NCI-H524 (cell line): Measurements from ENCODE around the gene TNFRSF14.
A peak's percentile ranks its signal among the peaks of the same experiment; 100 is the strongest.

Experiments used
- DNase-seq, 2 experiments: peaks; one replicate each; lab custom pipeline; 2025; lab: John Stamatoyannopoulos, UW

Gene TNFRSF14

GRCh38 chr1:2588661-2589430 lies 32.7 kb downstream of the TNFRSF14 start:
- DNase-seq = no peak

DNA sequence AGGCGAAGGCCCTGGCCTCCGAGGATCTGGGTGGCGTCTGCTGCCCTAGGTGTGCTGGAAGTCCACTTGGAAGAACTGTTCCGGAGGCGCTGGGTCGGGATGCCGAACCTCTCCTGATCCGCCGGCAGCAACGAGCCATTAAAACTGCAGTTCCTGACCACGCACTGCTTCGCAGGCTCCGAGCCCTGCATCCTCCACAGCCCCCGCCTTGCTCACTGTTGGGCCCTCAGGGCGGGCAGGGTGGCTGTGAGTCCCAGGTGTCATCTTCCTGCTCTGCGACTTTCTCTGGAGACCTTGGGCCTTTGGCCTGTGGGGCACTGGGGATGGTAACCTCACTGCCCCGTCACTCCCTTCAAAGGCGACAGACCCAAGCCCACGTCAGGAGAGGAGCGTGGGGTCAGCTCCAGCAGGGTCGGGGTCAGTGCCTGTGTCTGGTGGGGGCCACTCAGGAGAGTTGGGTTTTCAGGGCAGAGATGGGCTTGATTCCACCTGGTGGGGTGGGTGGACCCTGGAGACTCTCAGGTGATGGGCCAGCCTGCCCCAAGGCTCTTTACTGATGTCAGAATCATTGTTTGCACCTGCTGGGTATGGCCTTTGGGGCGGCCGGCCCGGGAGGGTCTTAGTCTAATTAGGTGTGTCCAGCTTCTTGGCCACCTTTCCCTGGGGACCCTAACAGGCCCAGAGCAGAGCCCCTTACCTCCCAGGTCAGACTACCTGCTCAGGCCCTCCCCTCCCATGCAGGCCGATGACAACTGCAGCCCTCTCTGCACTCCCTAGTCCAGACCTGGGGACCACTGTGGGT lies 33.5 kb downstream of the TNFRSF14 start:
- DNase-seq = no peak

GRCh38 chr1:2590233-2591141 lies 34.3 kb downstream of the TNFRSF14 start:
- DNase-seq = no peak

DNA sequence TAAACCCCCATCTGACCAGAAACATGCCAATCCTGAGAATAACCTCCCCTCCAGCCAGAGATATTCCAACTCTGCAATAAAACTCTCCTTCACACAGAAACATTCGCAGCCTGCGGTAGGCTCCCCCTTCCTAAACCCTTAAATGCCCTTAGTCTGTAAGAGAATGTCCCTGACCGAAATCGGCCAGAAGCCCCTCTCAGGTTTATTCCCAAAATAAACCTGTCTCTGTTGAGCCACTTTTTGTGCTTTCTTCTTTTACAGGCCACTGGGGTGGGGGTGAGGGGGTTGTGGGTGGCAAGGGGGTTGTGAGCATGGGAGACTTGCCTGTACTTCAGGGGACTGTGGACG lies 35.0 kb downstream of the TNFRSF14 start:
- no peak for DNase-seq

DNA sequence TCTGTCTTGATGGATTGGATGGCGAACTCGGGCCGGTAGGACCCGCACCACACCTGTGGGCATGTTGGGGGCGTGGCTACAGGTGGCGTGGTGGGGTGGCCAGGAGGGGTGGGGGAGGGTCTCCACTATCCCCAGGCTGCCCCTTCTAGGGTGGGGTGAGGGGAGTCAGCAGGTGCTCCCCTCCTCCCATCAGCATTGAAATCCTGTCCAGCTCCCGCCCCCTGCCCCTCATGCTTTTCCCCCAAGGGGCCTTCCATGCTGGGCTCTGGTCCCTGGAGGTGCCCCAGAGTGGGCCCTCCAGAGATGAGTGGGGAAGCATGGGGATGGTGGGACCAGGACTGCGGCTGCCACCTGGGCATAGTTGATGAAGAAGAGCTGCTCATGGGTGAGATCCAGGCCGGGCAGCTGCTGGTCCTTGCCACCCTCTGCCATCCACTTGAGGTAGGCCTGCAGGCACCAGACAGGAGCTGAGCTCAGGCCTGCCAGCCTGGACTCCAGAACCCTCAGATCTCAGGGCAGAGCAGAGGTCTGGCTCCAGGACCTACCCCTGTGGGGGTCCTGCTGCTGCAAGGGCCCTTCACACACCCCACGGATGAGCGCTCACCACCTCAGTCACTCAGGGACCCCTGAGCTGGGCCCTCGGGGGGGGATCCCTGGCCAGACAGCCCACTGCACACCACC lies 35.5 kb downstream of the TNFRSF14 start:
- no peak for DNase-seq

DNA sequence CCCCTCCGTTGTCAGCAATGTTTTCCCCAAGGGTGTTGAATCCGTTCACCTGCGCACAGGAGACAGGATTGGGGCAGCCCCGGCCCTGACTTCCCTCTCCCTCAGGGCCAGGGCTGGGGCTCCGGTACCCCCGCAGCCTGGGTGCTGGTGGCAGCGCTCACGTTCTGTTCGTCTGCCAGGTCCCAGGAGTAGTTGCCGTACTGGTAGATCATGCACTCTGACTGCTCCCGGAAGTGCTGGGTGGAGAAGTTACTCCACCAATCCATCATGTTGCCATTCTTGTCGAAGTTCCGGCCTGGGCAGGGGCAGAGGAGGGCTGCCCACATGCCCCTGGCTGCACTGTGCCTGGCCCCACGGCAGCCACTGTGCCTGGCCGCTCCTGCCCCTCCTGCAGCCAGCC lies 36.5 kb downstream of the TNFRSF14 start:
- DNase-seq = no peak

DNA sequence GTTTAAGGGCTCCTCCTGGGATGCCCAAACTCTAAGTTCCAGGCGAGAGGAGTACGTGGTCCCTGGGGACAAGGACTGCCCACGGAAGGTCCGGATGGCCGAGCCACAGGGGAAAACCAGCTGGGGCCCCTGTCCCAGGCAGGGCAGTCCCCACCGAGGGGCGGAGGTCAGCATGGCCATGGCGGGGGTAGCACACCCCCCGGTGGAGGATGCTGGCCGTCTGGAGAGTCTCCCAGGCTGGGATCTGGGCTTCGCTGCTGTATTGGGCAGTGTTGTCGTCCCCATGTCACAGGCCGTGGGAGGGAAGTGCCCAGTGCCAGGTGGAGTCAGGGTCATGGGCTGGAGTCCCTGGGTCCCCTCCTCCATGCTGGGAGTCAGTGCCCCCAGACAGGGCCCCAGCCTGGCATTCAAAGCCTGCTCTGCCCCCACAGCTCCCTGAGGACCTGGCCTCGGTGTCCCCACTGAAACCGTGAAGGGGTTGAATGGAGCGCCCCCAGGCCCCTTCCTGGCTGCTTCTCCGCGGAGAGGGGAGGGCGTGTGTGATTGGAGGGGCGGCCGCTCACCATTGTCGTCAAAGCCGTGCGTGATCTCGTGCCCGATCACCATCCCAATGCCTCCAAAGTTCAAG lies 37.2 kb downstream of the TNFRSF14 start:
- DNase-seq = no peak

GRCh38 chr1:2594001-2594640 lies 38.0 kb downstream of the TNFRSF14 start:
- no peak for DNase-seq

DNA sequence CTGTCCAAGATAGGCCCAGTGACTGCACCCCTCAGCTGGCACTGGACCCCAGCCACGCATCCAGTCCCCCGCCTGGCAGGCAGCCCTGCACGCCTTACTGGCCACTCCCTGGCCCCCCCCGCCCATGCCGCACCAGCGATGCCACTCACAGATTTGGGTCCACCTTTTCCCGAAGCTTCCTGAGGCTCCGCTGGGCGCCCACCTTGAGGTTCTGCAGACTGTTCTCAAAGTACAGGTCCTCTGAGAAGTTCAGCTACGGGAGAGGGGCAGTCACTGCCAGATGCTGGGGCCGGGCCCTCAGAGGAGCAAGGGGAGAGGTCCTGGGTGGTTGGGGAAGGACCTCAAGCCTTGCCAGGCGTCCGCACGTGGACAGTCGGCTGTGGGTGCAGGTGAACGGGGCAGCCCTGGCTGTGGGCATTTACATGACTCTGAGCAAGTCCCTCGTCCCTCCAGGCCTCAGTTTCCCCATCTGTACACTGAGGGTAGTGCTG lies 38.5 kb downstream of the TNFRSF14 start:
- no peak for DNase-seq

GRCh38 chr1:2595261-2595811 lies 39.2 kb downstream of the TNFRSF14 start:
- no peak for DNase-seq

DNA sequence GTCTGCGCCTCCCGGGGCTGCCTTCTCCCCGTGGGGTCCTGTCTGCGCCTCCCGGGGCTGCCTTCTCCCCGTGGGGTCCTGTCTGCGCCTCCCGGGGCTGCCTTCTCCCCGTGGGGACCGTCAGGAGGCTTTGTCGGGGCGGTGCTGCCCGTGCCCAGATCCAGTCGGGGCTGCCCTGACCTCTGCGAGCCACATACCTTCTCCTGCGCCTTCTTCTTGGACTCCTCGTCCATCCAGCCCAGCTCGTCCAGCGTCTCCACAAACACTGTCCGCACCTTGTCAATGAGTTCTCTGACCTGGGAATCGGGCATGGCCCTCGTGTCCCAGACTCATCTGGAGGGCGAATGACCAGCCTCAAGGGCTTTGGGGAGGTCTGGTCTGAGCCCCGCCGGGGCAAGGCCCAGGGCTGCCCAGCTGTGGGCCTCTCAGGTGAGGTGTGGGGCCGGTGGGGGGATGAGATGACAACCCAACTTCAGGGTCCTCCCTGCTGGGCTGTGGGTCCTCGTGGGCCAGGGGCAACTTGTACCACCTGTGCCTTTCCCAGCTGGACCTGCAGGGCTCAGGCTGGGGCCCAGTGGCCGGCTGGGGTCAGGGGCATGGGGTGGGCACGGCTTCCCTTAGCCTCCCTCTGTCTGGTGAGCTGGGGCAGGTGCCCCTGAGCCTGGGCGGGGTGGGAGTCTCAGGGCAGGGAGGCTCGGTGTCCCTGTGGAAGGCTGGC lies 39.8 kb downstream of the TNFRSF14 start:
- no peak for DNase-seq

- peak in 1 of 2 experiments; percentile 61 for DNase-seq
These were observed 40.6 kb downstream of the TNFRSF14 start for GRCh38 chr1:2596530-2597333.

DNA sequence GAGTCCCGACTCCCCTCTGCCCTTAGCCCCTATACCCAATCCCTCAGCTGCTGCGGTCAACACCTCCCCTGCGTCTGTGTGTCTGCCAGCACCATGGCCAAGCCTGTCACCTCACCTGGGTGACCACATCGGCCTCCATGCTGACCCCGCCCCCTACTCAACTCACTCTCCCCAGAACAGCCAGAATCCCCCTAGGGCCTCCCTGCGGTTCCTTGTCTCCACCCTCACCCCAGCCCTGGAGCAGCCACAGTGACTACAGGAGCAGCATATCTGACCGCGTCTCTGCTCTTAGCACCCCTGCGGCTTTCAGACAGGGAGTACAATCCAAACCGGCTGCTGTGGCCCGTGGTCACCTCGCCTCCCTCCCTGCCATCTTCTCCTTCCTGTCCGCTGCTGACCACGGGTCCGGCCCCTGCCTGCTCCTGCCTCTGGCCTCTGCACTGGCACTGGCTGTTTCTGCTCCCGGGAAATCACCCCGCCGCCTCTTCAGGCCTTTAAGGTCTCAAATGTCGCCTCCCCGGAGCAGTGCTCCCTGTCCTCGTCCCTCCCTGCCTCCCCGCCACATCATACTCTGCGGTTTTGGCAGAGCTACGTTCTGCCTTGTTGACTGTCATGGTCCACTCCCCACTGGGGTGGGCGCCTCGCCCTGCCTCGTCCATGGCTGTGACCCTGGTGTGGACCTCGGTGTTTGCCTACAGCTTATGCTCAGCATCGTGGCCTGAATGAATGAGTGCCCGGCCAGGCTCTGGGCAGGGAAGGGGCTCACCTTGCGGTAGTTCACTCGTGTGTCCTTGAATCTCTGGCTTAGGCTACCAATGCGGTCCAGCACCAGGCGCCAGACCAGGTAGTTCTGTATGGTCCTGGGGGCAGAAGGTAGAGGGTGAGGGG lies 41.5 kb downstream of the TNFRSF14 start:
- DNase-seq = no peak

DNA sequence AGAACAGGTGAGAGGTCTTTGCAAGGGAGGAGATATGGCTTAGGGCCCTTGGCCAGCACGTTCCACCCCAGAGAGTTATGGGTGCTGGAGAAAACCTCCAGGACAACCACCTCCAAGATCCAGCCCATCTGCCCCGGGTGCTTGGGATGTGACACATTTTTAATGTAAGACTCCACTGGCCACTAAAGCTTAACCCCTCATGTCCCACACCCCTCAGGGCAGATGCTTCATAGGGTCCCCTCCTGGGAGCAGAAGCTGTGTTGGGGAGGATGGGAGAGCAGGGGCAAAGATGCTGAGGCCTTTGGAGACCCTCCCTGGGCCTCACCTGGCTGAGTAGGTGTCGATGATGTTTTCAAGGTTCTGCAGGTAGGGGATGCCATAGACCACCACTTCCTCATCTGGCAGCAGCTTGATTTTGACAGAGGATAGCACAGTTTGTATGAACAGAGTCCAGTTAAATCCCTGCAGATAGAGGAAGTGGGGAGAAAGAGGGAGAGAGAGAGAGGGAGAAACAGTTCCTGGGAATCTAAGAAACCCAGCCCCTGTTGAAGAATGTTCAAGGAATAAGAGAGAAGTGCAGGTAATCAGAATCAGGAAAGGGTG lies 42.3 kb downstream of the TNFRSF14 start:
- no peak for DNase-seq

DNA sequence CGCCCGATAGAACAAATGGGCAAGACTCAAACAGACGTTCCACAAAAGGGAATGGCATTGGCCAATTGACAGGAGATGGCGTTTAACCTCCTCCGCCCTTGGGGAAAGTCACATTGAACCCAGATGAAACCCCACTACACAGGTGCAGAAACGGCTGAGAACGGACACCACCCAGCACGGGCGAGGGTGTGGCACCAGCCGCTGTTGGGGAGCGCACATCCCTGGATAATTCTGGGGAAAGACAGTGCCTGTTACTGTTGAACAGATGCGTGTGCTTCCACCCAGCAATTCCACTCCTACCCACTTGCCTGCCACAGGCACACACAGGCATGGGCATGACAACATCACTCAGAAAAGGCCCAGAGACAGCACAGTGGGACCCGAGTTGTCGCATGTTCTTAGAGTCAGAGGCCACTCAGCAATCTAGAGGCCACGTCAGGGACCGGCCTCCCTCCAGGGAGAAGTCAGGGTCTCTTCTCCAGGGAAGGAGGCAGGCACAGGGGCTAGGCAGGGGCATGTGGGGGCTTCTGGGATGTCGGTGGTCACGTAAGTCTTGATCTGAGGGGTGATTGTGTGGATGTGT lies 45.6 kb downstream of the TNFRSF14 start:
- no peak for DNase-seq

DNA sequence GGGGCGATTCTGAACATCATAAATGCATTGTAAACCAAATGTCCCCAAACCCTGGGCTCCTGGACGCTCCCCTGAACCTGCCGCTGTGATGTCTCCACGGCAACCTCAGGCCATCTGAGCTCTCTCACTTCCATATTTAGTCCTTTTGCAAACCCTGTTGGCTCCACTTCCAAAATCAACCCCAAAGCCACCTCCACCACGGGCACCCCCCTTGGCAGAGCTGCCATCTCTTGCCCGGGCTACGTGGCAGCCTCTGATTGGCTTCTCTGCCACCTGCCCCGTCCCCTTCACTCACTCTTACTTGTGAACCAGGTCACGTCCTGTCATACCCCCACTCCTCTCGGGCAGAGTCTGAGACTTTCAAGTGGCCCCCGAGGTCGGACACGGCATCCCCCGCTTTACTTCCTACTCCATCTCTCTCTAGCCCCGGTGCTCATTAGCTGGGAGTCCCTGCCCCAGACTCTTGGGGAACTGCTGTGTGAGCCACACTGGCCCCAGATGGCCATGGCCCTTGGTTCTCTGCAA lies 46.2 kb downstream of the TNFRSF14 start:
- DNase-seq = no peak
